IMR-90 (cell line): ENCODE data around the gene LGMN. TPM values are rescaled to one million over a fixed set of nuclear protein-coding genes. Genes with fewer than 3 reads are reported as not detected.
A peak's percentile ranks its signal among the peaks of the same experiment; 100 is the strongest.

Experiments used
- ATAC-seq: fragments of 200-7000 bp; cut with Tn5 transposase; 2 replicates; pipeline ENCODE4 v1.9.1; 2020; ENCODE audit warnings: low read depth, mild to moderate bottlenecking, moderate library complexity
- BruUV-seq: library from RNA; stranded (reverse); fragments of 400-500 nt; replicated peaks from 2 replicates; lab custom pipeline; 2021; lab: Mats Ljungman, UMichigan
- CTCF ChIA-PET: fragments of 300-600 bp; formaldehyde crosslinking; extraction: SDS; loops from one replicate; lab custom pipeline; 2021; ENCODE audit warnings: antibody characterized with exemption; lab: Yijun Ruan, JAX
- POLR2A ChIA-PET: fragments of 300-600 bp; sonication (Branson Sonifier 250); formaldehyde crosslinking; loops from one replicate; lab custom pipeline; 2022; ENCODE audit warnings: antibody characterized with exemption; ENCODE audit not compliant: unreplicated experiment; lab: Charles Lee
- DNase-seq: peaks from one replicate; pipeline ENCODE4 v3.0.0; 2013
- H2AFZ ChIP-seq: replicated peaks from 2 replicates; pipeline ENCODE3; 2013; ENCODE audit warnings: low read length, mild to moderate bottlenecking; ENCODE audit not compliant: poor library complexity
- H2AK5ac ChIP-seq: 2 replicates; pipeline ENCODE4 v1.6.1; 2013; ENCODE audit warnings: low read depth, low read length, inconsistent platforms
- H2AK9ac ChIP-seq: replicated peaks from 2 replicates; pipeline ENCODE3; 2013; ENCODE audit warnings: mild to moderate bottlenecking, low read depth, low read length, moderate library complexity; ENCODE audit not compliant: poor library complexity
- H2BK120ac ChIP-seq: 2 replicates; pipeline ENCODE4 v1.6.1; 2013; ENCODE audit warnings: low read depth, low read length, inconsistent platforms
- H2BK15ac ChIP-seq: 3 replicates; pipeline ENCODE4 v1.6.1; 2013; ENCODE audit warnings: low read depth, low read length, inconsistent platforms
- H2BK20ac ChIP-seq: 2 replicates; pipeline ENCODE4 v1.6.1; 2013; ENCODE audit warnings: low read depth, mild to moderate bottlenecking, inconsistent platforms, low read length, moderate library complexity
- H2BK5ac ChIP-seq: 2 replicates; pipeline ENCODE4 v1.6.1; 2013; ENCODE audit warnings: mild to moderate bottlenecking, low read depth, low read length, inconsistent platforms; ENCODE audit not compliant: poor library complexity, severe bottlenecking
- H3K14ac ChIP-seq: replicated peaks from 2 replicates; pipeline ENCODE4 v1.6.1; 2013; ENCODE audit warnings: low read depth, low read length, inconsistent platforms
- H3K18ac ChIP-seq: 2 replicates; pipeline ENCODE4 v1.6.1; 2013; ENCODE audit warnings: low read depth, low read length, control low read depth
- H3K23ac ChIP-seq: 2 replicates; pipeline ENCODE4 v1.6.1; 2013; ENCODE audit warnings: low read depth, low read length, inconsistent platforms
- H3K27ac ChIP-seq: 2 replicates; pipeline ENCODE4 v1.5.1; 2013; ENCODE audit warnings: mild to moderate bottlenecking, control low read depth, low read length; ENCODE audit not compliant: insufficient read depth
- H3K27me3 ChIP-seq: 2 replicates; pipeline ENCODE4 v1.6.1; 2013; ENCODE audit warnings: low read length; ENCODE audit not compliant: control insufficient read depth, insufficient read depth
- H3K36me3 ChIP-seq: 2 replicates; pipeline ENCODE4 v1.6.1; 2013; ENCODE audit warnings: low read length, mixed read lengths; ENCODE audit not compliant: control insufficient read depth, insufficient read depth
- H3K4ac ChIP-seq: 2 replicates; pipeline ENCODE4 v1.6.1; 2013; ENCODE audit warnings: low read depth, low read length, inconsistent platforms
- H3K4me1 ChIP-seq: 2 replicates; pipeline ENCODE4 v1.6.1; 2013; ENCODE audit warnings: low read length, mixed read lengths; ENCODE audit not compliant: control insufficient read depth, insufficient read depth
- H3K4me2 ChIP-seq: 2 replicates; pipeline ENCODE4 v1.6.1; 2013; ENCODE audit warnings: low read depth, mild to moderate bottlenecking, control low read depth, low read length, moderate library complexity
- H3K4me3 ChIP-seq: 2 replicates; pipeline ENCODE4 v1.5.1; 2013; ENCODE audit warnings: low read depth, mild to moderate bottlenecking, control low read depth, low read length, moderate library complexity; ENCODE audit not compliant: insufficient read depth
- H3K56ac ChIP-seq: 2 replicates; pipeline ENCODE4 v1.6.1; 2013; ENCODE audit warnings: low read length, inconsistent platforms; ENCODE audit not compliant: insufficient read depth; ENCODE audit errors: extremely low read depth
- H3K79me1 ChIP-seq, 2 experiments: 2 replicates each; pipeline ENCODE4 v1.6.1; 2013; ENCODE audit warnings: low read length in 2 of 2, inconsistent platforms in 1 of 2, low read depth in 1 of 2
- H3K9ac ChIP-seq: 2 replicates; pipeline ENCODE4 v1.6.1; 2013; ENCODE audit warnings: low read depth, low read length, control low read depth
- H3K9me1 ChIP-seq: 2 replicates; pipeline ENCODE4 v1.6.1; 2013; ENCODE audit warnings: low read length, inconsistent platforms; ENCODE audit not compliant: insufficient read depth
- H3K9me3 ChIP-seq: 2 replicates; pipeline ENCODE4 v1.6.1; 2013; ENCODE audit warnings: low read length; ENCODE audit not compliant: control insufficient read depth, insufficient read depth
- H4K20me1 ChIP-seq: 2 replicates; pipeline ENCODE4 v1.6.1; 2013; ENCODE audit warnings: low read length, inconsistent platforms; ENCODE audit not compliant: insufficient read depth
- H4K5ac ChIP-seq: 2 replicates; pipeline ENCODE4 v1.6.1; 2013; ENCODE audit warnings: mild to moderate bottlenecking, low read depth, low read length, control low read depth
- H4K8ac ChIP-seq, 2 experiments: 2 replicates each; pipeline ENCODE4 v1.6.1; 2013; ENCODE audit warnings: low read depth in 2 of 2, low read length in 2 of 2, control low read depth in 1 of 2, inconsistent platforms in 1 of 2
- H4K91ac ChIP-seq: 2 replicates; pipeline ENCODE4 v1.6.1; 2013; ENCODE audit warnings: low read depth, low read length, inconsistent platforms; ENCODE audit not compliant: insufficient read depth
- BHLHE40 ChIP-seq: fragments of 150-350 bp; IDR thresholded peaks from 2 replicates; pipeline ENCODE4 v1.6.1; 2016; ENCODE audit warnings: mild to moderate bottlenecking, low read depth, low read length
- CEBPB ChIP-seq: IDR thresholded peaks from 2 replicates; pipeline ENCODE4 v1.6.1; 2012; ENCODE audit warnings: low read depth, low read length, improper control_type of control experiment
- MAZ ChIP-seq: IDR thresholded peaks from 2 replicates; pipeline ENCODE4 v1.6.1; 2012; ENCODE audit warnings: low read depth, mild to moderate bottlenecking, low read length, improper control_type of control experiment, moderate library complexity, borderline replicate concordance
- MXI1 ChIP-seq: IDR thresholded peaks from 2 replicates; pipeline ENCODE4 v1.6.1; 2012; ENCODE audit warnings: low read depth, mild to moderate bottlenecking, low read length, moderate library complexity, borderline replicate concordance
- NFE2L2 ChIP-seq: fragments of 150-350 bp; IDR thresholded peaks from 2 replicates; pipeline ENCODE4 v1.6.1; 2016; ENCODE audit warnings: low read depth, mild to moderate bottlenecking, low read length
- RAD21 ChIP-seq: IDR thresholded peaks from 2 replicates; pipeline ENCODE4 v1.6.1; 2012; ENCODE audit warnings: low read length, improper control_type of control experiment
- SMC3 ChIP-seq: fragments of 150-350 bp; IDR thresholded peaks from 2 replicates; pipeline ENCODE4 v1.6.1; 2016; ENCODE audit warnings: low read depth, mild to moderate bottlenecking, antibody characterized with exemption, low read length, moderate library complexity
- WGBS, 2 experiments: methylation state at CpG; one replicate each; pipeline versions ENCODE4 v1.1.5 to v1.1.7; 2013; ENCODE audit warnings: missing lambda C conversion rate in 2 of 2; ENCODE audit not compliant: insufficient read length in 1 of 2; ENCODE audit errors: extremely low coverage in 2 of 2; 5-methylcytosine and 5-hydroxymethylcytosine counted together
- dilution Hi-C: fragments of 300-500 bp; cut with HindIII; formaldehyde crosslinking; loops from one replicate; pipeline ENCODE4 v1.14.3; 2018; ENCODE audit warnings: low sequenced_read_pairs; ENCODE audit not compliant: unreplicated experiment
- in situ Hi-C: fragments of 300-500 bp; cut with MboI; formaldehyde crosslinking; loops from 3 replicates; pipeline ENCODE4 v1.14.3; 2019; ENCODE audit warnings: low sequenced_read_pairs, inconsistent platforms, mixed read lengths
- intact Hi-C: fragments of 100-400 bp; cut with micrococcal nuclease; formaldehyde crosslinking; loops from 2 replicates; pipeline ENCODE4 v1.10.0; 2022
- polyA plus RNA-seq, 3 experiments: library from polyadenylated mRNA; depleted of rRNA; stranded (reverse); fragments of >200 nt; gene quantifications; 2 replicates each; pipeline ENCODE4 v1.2.3, GENCODE V29; 2012; ENCODE audit warnings: low replicate concordance in 1 of 3
- total RNA-seq: library from RNA; depleted of rRNA; stranded (reverse); fragments of >200 nt; gene quantifications from 2 replicates; pipeline ENCODE4 v1.2.3, GENCODE V29; 2012
- TF ChIP-seq, protein P1 (sequence below): fragments of 150-350 bp; IDR thresholded peaks from 2 replicates; pipeline ENCODE4 v1.6.1; 2016; ENCODE audit warnings: low read depth, mild to moderate bottlenecking, low read length, moderate library complexity, borderline replicate concordance

The LGMN gene
- total and polyA plus RNA-seq, 2 of the 4 experiments (the other 2 are of a cell fraction): 19.2 to 39.3 TPM

DNA sequence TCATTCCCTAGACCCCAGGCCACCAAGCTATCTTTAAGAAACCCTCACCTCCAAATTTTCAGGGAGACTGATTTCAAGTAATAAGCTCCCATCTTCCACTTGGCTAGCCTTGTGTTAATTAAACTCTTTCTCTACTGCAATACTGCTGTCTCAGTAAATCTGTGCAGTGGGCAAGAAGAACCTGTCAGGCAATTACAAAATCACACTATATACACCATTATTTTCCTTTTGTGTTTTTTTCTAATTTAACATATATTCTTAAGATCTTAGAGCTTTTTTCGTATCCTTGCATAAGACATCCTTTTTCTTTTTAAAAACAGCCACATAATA, 38.0 kb upstream of the LGMN start:
- Histone ChIP-seq H2BK5ac (peak overlapping the region; percentile 81), H2AFZ (peak overlapping the region; percentile 85), H3K9me3 (peaks cover 5% of the 10 kb centered on the region; the same call in 1 of the 2 replicates), H3K9ac (no peak overlapping the region), H3K4me3 (no peak overlapping the region), H4K5ac (peak overlapping the region; percentile 86), H4K8ac (peak overlapping the region; percentile 54 to 78; a peak in 3 of 4 replicates), H2BK120ac (peak overlapping the region; percentile 82; the same call in 1 of the 2 replicates), H3K23ac (no peak overlapping the region), H2BK20ac (peak overlapping the region; percentile 27; the same call in 1 of the 2 replicates), H3K9me1 (0 out of 2 replicates have a peak, but pooled peaks cover 2% of the 10 kb centered on the region), H3K79me1 (no peaks in the 10 kb centered on the region), H3K4me1 (peaks cover 10% of the 10 kb centered on the region), H3K56ac (no peak overlapping the region), H3K14ac (no peak overlapping the region), H2BK15ac (0 out of 3 replicates have a peak overlapping the region, but pooled peaks have one; percentile 38), H4K91ac (no peak overlapping the region), H4K20me1 (no peaks in the 10 kb centered on the region), H3K36me3 (no peaks in the 10 kb centered on the region), H3K18ac (peak overlapping the region; percentile 86), H3K27ac (peak overlapping the region; percentile 92), H3K4ac (peak overlapping the region; percentile 62), H3K4me2 (peak overlapping the region; percentile 59; the same call in 1 of the 2 replicates), H2AK9ac (no peak overlapping the region), H2AK5ac (0 out of 2 replicates have a peak overlapping the region, but pooled peaks have one; percentile 3), H3K27me3 (no peaks in the 10 kb centered on the region)
- no peak for ATAC-seq
- dilution Hi-C loops (no loop called here), in situ Hi-C loops (no loop called here), intact Hi-C loops (loop anchor here (5.0 to 10.0 kb wide), 2 partner anchors 199 to 652 kb away; no protein-coding TSS in a partner anchor)
- ChIA-PET POLR2A (no interaction called here), CTCF (interaction anchor here (2.0 kb wide), 1 partner anchor 100 kb away, joined by 9 read pairs; no protein-coding TSS in a partner anchor)
- no CpG with 5 or more reads among the region's 1 CpG for WGBS, 2 experiments
- DNase-seq: no peak
- no TSS peak for BruUV-seq
- TF ChIP-seq BHLHE40 (no peak), CEBPB (no peak), NFE2L2 (no peak), RAD21 (no peak), MXI1 (no peak), MAZ (no peak), SMC3 (no peak)
- TF ChIP-seq, protein P1, sequence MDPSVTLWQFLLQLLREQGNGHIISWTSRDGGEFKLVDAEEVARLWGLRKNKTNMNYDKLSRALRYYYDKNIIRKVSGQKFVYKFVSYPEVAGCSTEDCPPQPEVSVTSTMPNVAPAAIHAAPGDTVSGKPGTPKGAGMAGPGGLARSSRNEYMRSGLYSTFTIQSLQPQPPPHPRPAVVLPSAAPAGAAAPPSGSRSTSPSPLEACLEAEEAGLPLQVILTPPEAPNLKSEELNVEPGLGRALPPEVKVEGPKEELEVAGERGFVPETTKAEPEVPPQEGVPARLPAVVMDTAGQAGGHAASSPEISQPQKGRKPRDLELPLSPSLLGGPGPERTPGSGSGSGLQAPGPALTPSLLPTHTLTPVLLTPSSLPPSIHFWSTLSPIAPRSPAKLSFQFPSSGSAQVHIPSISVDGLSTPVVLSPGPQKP: no peak
